Stomach (tissue), 9 donors: ENCODE results near the gene CHM. TPM values are rescaled to one million over a fixed set of nuclear protein-coding genes. Genes with fewer than 3 reads are reported as not detected.

ENCODE experiments used
- DNase-seq, 2 donors: peaks; one replicate each; pipeline versions ENCODE4 v3.0.0 to v3.0.0-alpha.2; 2013 to 2019
- H3K27ac ChIP-seq, 5 donors: fragments of 200-600 bp in 4 of 5; sonication (generic) in 4 of 5; one replicate each; pipeline ENCODE4 v1.5.1; 2013 to 2019; ENCODE audit warnings: mild to moderate bottlenecking in 1 of 5, moderate library complexity in 1 of 5
- H3K27me3 ChIP-seq, 3 donors: fragments of 200-600 bp; sonication (generic); one replicate each; pipeline ENCODE4 v1.5.1; 2017 to 2019; ENCODE audit warnings: mixed run types in 1 of 3
- H3K36me3 ChIP-seq, 4 donors: fragments of 200-600 bp; sonication (generic); 1 replicate in 3 of 4; 2 replicates in 1 of 4; pipeline ENCODE4 v1.5.1; 2016 to 2019
- H3K4me1 ChIP-seq, 4 donors: fragments of 200-600 bp; sonication (generic); one replicate each; pipeline ENCODE4 v1.5.1; 2016 to 2019
- H3K4me3 ChIP-seq, 4 donors: fragments of 200-600 bp; sonication (generic) in 3 of 4; one replicate each; pipeline ENCODE4 v1.5.1; 2016 to 2019; ENCODE audit warnings: mild to moderate bottlenecking in 1 of 4
- H3K9me3 ChIP-seq, 4 donors: fragments of 200-600 bp; sonication (generic); one replicate each; pipeline ENCODE4 v1.5.1; 2016 to 2019
- CTCF ChIP-seq, 7 experiments: fragments of 450-650 bp in 4 of 7; fragments of 200-600 bp in 3 of 7; sonication (generic) in 3 of 7; IDR thresholded peaks; one replicate each; pipeline ENCODE4 v1.5.1; 2016 to 2019; ENCODE audit warnings: antibody characterized with exemption in 7 of 7, control low read depth in 2 of 7, mild to moderate bottlenecking in 1 of 7
- EP300 ChIP-seq: sonication (generic); formaldehyde crosslinking; IDR thresholded peaks from one replicate; pipeline ENCODE4 v1.6.1; 2017; ENCODE audit warnings: antibody characterized with exemption
- POLR2A ChIP-seq, 4 donors: fragments of 450-650 bp; IDR thresholded peaks; one replicate each; pipeline ENCODE4 v1.6.1; 2016; ENCODE audit warnings: antibody characterized with exemption in 4 of 4, control low read depth in 2 of 4, mild to moderate bottlenecking in 1 of 4, moderate library complexity in 1 of 4
- POLR2AphosphoS5 ChIP-seq, 3 donors: sonication (generic); formaldehyde crosslinking; IDR thresholded peaks; one replicate each; pipeline ENCODE4 v1.6.1; 2016; ENCODE audit warnings: antibody characterized with exemption in 3 of 3
- WGBS, 5 donors: extraction: QIAGEN DNeasy Blood & Tissue Kit in 3 of 5; methylation state at CpG; one replicate each; pipeline versions ENCODE4 v1.1.5 to v1.1.7; 2013 to 2018; 5-methylcytosine and 5-hydroxymethylcytosine counted together
- intact Hi-C: fragments of 100-400 bp; cut with DNase I; formaldehyde crosslinking; loops from one replicate; pipeline ENCODE4 v1.15.1; 2023; ENCODE audit warnings: low total_unique reads
- polyA plus RNA-seq, 3 donors: library from polyadenylated mRNA; stranded (reverse); fragments of 200-250 nt; gene quantifications; one replicate each; pipeline ENCODE4 v1.2.3, GENCODE V29; 2013
- total RNA-seq, 5 donors: library from RNA; depleted of rRNA; stranded (reverse); fragments of >200 nt; gene quantifications; one replicate each; pipeline versions ENCODE4 v1.1.0 to v1.2.3, GENCODE V29; 2014 to 2016
- donor health status: healthy with polysubstance abuse.
- donor health status: Bipolar disorder and iron deficiency.
- donor health status: healthy.

CHM gene
- total and polyA plus RNA-seq, 8 donors = 0.58 to 31.0 (median 9.1) TPM

- H3K4me1 ChIP-seq = peaks cover 0 to 5% (median 0%) of the 10 kb centered on the region in 4 donors
- no peaks in the 10 kb centered on the region for H3K36me3 ChIP-seq
- WGBS, 5 donors = 48 to 77% (median 62%) methylated on average over 2 of the region's 2 CpGs
These were observed 4.4 kb upstream of the CHM start for GRCh38 chrX:86051741-86052140.

GRCh38 chrX:86047936-86048280 lies 550 bp upstream of the CHM start:
- Histone ChIP-seq H3K4me3 (peak overlapping the region; percentile 47 to 59 (median 52)), H3K27ac (peak overlapping the region in 4 of 5 donors; percentile 75 to 87 (median 84)), H3K9me3 (peaks cover 0 to 4% (median 0%) of the 10 kb centered on the region in 4 donors), H3K4me1 (peaks cover 0 to 20% (median 5%) of the 10 kb centered on the region in 4 donors), H3K27me3 (peaks cover 0 to 5% (median 0%) of the 10 kb centered on the region in 3 donors), H3K36me3 (no peaks in the 10 kb centered on the region)
- WGBS, 5 donors = 14 to 56% (median 34%) methylated on average over 15 of the region's 15 CpGs
- TF ChIP-seq POLR2AphosphoS5 (IDR thresholded peaks at IDR 0.05) (no peak), POLR2A (IDR thresholded peaks at IDR 0.05) (no peak), EP300 (no peak), CTCF (IDR thresholded peaks at IDR 0.05) (no peak)
- intact Hi-C loops = no loop called here
- peak in 1 of 2 donors; percentile 28 for DNase-seq

More at GRCh38 chrX:86051741-86052140, 4.4 kb upstream of the CHM start:
- Histone ChIP-seq H3K4me3 (no peak overlapping the region), H3K27ac (no peak overlapping the region), H3K27me3 (peaks cover 0 to 9% (median 0%) of the 10 kb centered on the region in 3 donors), H3K9me3 (peaks cover 0 to 4% (median 0%) of the 10 kb centered on the region in 4 donors)
- no peak for DNase-seq
- TF ChIP-seq POLR2A (IDR thresholded peaks at IDR 0.05) = no peak
- TF ChIP-seq CTCF (IDR thresholded peaks at IDR 0.05) = no peak
- TF ChIP-seq POLR2AphosphoS5 (IDR thresholded peaks at IDR 0.05) = no peak
- TF ChIP-seq EP300 = no peak
- intact Hi-C loops = no loop called here

- Histone ChIP-seq H3K27me3 (no peaks in the 10 kb centered on the region), H3K4me3 (no peak overlapping the region), H3K4me1 (peaks cover 0 to 20% (median 5%) of the 10 kb centered on the region in 4 donors), H3K27ac (no peak overlapping the region), H3K9me3 (peaks cover 0 to 4% (median 0%) of the 10 kb centered on the region in 4 donors), H3K36me3 (no peaks in the 10 kb centered on the region)
- no peak for TF ChIP-seq CTCF (IDR thresholded peaks at IDR 0.05)
- intact Hi-C loops = no loop called here
- no peak for DNase-seq
These were observed 3.1 kb downstream of the CHM start for GRCh38 chrX:86044216-86044615.

GRCh38 chrX:86039625-86040568 lies 7.5 kb downstream of the CHM start:
- 78 to 88% (median 80%) methylated on average over 16 to 21 of the region's 21 CpGs for WGBS, 5 donors
- TF ChIP-seq EP300 (no peak), POLR2A (IDR thresholded peaks at IDR 0.05) (no peak), POLR2AphosphoS5 (IDR thresholded peaks at IDR 0.05) (no peak), CTCF (IDR thresholded peaks at IDR 0.05) (no peak)
- no peaks in the 10 kb centered on the region for H3K9me3 ChIP-seq

More at GRCh38 chrX:86039625-86040568, 7.5 kb downstream of the CHM start:
- no peak for DNase-seq
- H3K27me3 ChIP-seq = no peaks in the 10 kb centered on the region
- intact Hi-C loops = no loop called here
- no peaks in the 10 kb centered on the region for H3K36me3 ChIP-seq
- H3K27ac ChIP-seq = no peak overlapping the region
- no peaks in the 10 kb centered on the region for H3K4me1 ChIP-seq
- H3K4me3 ChIP-seq = no peak overlapping the region
